ELF-1 (cell line): ENCODE data around the gene HDAC4.

Source experiments
- DNase-seq: peaks from one replicate; pipeline ENCODE4 v3.0.0-alpha.2; 2016; ENCODE audit warnings: low read depth, low spot score

The HDAC4 gene

GRCh38 chr2:239369631-239370161 is 31.1 kb downstream of the HDAC4 start:
- no peak for DNase-seq

- no peak for DNase-seq
Measured at GRCh38 chr2:239368906-239369552, 31.8 kb downstream of the HDAC4 start.

GRCh38 chr2:239368321-239368720 is 32.5 kb downstream of the HDAC4 start:
- no peak for DNase-seq

DNA sequence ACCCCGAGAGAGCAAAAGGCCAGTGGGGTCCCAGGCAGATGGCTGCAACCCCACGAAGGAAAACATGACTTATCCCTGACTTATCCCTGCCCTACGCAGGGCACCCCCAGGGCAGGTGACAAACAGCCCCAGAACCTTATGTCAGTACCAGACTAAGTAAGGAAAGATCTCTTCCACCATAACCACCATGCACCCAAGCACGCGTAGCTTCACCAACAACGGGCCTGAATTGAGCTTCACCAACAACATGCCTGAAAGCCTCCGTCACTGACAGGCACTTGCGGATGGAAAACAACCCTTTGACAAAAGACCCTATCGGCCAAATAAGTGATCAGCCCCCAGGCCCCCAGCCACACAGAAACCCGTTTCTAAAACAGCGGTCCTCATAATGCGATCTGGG is 34.1 kb downstream of the HDAC4 start:
- no peak for DNase-seq

GRCh38 chr2:239365782-239366435 is 34.9 kb downstream of the HDAC4 start:
- no peak for DNase-seq

- DNase-seq = no peak
Measured at GRCh38 chr2:239365071-239365781, 35.6 kb downstream of the HDAC4 start.

DNA sequence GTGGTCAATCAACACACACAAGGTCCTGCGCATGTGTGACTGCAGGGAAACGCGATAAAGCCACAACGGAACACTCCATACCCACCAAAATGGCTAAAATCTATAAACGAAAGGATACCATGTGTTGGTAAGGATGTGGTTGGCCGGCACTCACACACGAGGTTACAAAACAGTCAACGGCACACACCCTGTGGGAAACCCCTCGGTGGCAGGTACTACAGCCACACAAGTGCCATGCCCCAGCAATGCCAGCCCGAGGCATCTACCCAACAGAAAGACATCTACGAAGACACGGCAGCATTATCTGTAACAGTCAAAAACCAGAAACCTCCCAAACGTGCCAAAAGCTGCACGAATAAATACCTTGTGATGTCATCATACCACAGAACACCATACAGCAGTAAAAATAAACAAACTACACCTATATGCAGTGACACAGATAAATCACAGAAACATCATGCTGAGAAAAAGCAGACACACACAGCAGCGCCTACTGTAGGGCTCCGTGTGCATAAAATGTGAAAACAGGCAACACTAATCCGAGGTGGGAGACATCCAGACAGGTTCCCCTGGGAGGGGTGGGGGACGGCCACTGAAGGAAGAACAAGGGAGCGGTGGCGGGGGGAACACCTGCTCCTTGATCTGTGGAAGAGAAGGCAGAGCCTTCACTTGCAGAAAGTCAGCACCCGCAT is 36.7 kb downstream of the HDAC4 start:
- no peak for DNase-seq

DNA sequence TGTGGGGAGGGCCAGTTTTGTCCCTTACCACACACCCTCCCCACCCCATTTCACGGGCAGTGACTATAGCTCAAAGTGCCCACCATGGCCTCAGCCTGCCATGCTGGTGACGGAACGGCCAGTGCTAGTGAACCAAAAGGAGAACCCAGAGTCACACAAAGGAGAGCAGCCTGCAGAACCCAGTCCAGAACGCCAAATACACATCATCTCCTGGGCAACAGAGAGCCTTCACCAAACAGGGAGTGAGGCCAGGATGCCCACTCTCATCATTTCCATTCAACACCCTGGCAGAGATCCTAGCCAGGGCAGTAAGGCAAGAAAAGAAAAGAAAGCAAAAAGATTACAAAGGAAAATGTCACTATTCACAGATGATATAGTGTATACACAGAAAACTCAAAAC is 38.3 kb downstream of the HDAC4 start:
- no peak for DNase-seq

- no peak for DNase-seq
Measured at GRCh38 chr2:239361311-239361642, 39.5 kb downstream of the HDAC4 start.

DNA sequence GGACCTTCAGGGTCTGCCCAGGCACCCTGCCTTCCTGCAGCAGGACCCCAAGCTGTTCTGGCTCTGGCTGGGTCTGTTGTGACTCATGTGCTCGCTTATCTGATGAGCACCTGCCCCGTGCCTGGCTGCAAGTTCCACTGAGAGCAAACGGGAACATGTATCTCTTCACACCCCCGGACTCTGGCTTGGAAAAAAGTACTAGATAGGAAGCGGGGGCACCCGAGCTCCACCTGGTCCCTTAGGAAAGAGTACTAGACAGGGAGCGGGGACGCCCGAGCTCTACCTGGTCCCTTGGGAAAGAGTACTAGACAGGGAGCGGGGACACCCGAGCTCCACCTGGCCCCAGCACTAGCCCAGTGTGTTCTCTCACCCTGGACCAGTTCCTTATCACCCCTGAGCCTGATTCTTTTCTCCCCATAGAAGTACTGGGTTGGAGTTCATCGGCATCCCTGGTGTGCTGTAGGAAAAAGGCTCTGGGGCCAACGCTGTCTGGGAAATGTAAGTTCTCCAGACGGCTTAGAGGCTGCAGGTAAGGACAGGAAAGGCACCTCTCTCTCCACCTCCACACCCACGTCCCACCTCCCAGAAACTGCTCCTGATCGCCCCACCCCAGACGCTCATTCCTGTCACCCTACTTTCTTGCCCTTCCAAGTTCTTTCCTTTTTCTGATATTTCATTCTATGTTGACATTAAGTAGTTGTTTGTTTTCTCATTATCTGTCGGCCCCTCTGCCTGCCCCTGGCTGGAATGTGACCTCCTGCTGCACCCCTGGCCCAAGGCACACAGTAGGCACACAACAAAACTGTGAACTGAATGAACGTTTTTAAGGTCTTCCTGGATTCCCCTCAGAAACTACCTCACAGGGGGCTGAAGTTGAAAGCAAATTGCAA is 40.2 kb downstream of the HDAC4 start:
- DNase-seq = peak; percentile 33

DNA sequence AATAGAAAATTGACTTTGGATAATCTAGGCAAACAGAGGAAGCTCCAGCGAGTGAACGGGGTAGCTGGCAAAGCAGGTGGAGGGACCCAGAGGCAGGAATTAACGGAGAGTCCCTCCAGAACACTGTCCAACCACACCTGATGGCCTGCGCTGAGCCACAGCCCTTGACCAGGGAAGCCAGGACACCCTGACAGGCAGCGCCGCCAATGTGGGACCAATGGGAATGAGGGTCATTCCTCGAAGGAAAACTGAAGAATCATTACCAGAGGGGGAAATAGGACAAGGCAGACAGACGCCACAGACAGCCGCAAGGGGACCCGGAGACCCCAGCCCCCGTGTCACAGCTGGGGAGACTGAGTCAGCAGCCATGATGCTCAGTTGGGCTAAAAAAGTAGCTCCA is 40.8 kb downstream of the HDAC4 start:
- no peak for DNase-seq

DNA sequence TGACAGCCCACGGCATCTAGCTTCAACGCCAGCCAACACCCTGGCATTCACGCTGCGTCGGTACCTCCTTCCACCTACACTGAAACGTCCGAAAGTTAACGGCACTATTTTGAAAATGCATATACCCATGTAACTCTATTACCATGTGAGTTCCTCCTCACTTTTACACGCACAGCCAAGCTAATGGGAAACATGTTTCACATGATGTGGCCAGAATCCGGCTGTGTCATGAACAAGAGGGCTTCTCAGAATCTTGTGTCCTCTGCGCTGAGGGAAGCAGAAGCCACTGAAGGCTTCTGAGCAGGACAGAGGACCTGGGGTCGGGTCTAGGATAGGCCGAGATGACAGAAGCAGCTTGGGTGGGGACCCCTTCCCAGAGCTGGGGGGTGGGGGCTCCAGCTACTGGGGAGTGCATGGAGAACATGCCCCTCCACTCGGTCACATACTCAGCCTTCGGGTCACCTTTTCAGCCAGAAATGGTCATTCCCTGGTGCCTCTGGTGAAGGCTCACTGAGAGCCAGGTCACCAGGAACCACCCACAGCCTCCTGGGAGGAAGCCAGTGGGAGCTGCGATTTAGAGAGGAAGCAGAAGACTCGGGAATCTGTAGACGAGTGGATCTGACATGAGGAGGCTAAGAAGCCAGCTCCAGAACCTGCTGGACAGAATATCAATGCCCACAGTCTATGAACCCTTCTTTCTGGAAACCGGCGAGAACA is 41.5 kb downstream of the HDAC4 start:
- no peak for DNase-seq

- DNase-seq = no peak
Measured at GRCh38 chr2:239358062-239358754, 42.6 kb downstream of the HDAC4 start.

GRCh38 chr2:239355724-239356123 is 45.1 kb downstream of the HDAC4 start:
- DNase-seq = no peak

GRCh38 chr2:239355139-239355538 is 45.7 kb downstream of the HDAC4 start:
- DNase-seq = no peak

GRCh38 chr2:239354791-239355136 is 46.1 kb downstream of the HDAC4 start:
- no peak for DNase-seq

- no peak for DNase-seq
Measured at GRCh38 chr2:239354132-239354790, 46.6 kb downstream of the HDAC4 start.

GRCh38 chr2:239353692-239354091 is 47.1 kb downstream of the HDAC4 start:
- DNase-seq = no peak

GRCh38 chr2:239351687-239352086 is 49.1 kb downstream of the HDAC4 start:
- no peak for DNase-seq
